Skeletal muscle tissue (tissue), 4 donors: Measurements from ENCODE around the gene HSP90AB1. TPM values are rescaled to one million over a fixed set of nuclear protein-coding genes. Genes with fewer than 3 reads are reported as not detected.

ENCODE experiments used
- H3K27ac ChIP-seq: one replicate; pipeline ENCODE4 v1.7.0; 2013; ENCODE audit warnings: mild to moderate bottlenecking, low read depth, low read length, inconsistent platforms
- H3K27me3 ChIP-seq, 3 donors: one replicate each; pipeline ENCODE4 v1.7.0; 2013; ENCODE audit warnings: low read length in 3 of 3; ENCODE audit not compliant: control insufficient read depth in 3 of 3, insufficient read depth in 3 of 3
- H3K36me3 ChIP-seq, 3 donors: one replicate each; pipeline ENCODE4 v1.7.0; 2013; ENCODE audit warnings: low read length in 3 of 3; ENCODE audit not compliant: control insufficient read depth in 3 of 3, insufficient read depth in 3 of 3
- H3K4me1 ChIP-seq, 3 donors: one replicate each; pipeline ENCODE4 v1.7.0; 2013; ENCODE audit warnings: low read length in 3 of 3, mild to moderate bottlenecking in 3 of 3; ENCODE audit not compliant: control insufficient read depth in 3 of 3, insufficient read depth in 3 of 3
- H3K4me3 ChIP-seq, 3 donors: one replicate each; pipeline ENCODE4 v1.7.0; 2013; ENCODE audit warnings: low read length in 3 of 3
- H3K9ac ChIP-seq, 3 donors: one replicate each; pipeline ENCODE4 v1.7.0; 2013; ENCODE audit warnings: low read length in 3 of 3, mild to moderate bottlenecking in 3 of 3, moderate library complexity in 2 of 3, low read depth in 1 of 3
- H3K9me3 ChIP-seq, 3 donors: one replicate each; pipeline ENCODE4 v1.7.0; 2013; ENCODE audit warnings: low read length in 3 of 3; ENCODE audit not compliant: control insufficient read depth in 3 of 3
- total RNA-seq: library from RNA; depleted of rRNA; stranded (reverse); fragments of >200 nt; gene quantifications from one replicate; pipeline ENCODE4 v1.2.3, GENCODE V29; 2014
- donor health status: Osteomylitis.

HSP90AB1 gene
- total RNA-seq, 1 donor from 2014 or later = 474 TPM

GRCh38 chr6:44284121-44284520, 37.2 kb downstream of the HSP90AB1 start:
- Histone ChIP-seq H3K27me3 (peaks cover 13 to 50% (median 37%) of the 10 kb centered on the region in 3 donors), H3K9me3 (no peaks in the 10 kb centered on the region), H3K4me3 (no peak overlapping the region), H3K4me1 (no peaks in the 10 kb centered on the region), H3K9ac (no peak overlapping the region), H3K27ac (no peak overlapping the region), H3K36me3 (no peaks in the 10 kb centered on the region)

DNA sequence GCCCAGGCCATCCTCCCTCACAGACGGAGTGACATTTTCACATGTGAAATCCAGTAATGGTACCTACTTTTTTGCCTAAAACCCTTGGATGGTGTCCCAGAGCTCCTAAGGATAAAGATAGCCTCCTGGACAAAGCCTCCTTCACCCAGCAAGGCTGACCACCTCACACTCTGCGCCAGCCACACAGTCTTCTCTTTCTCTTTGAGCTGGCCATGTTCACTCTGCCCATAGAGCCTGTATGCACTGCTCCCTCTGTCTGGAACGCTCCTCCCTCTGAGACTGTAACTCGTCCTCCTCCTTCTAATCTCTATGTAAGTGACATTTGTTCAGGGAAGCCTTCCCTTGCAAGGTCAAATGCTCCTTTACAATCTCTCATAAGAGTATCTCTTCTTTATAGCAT, 38.0 kb downstream of the HSP90AB1 start:
- H3K36me3 ChIP-seq = no peaks in the 10 kb centered on the region
- no peak overlapping the region for H3K27ac ChIP-seq
- H3K4me1 ChIP-seq = no peaks in the 10 kb centered on the region
- H3K4me3 ChIP-seq = no peak overlapping the region
- H3K9me3 ChIP-seq = no peaks in the 10 kb centered on the region
- H3K27me3 ChIP-seq = peaks cover 19 to 55% (median 43%) of the 10 kb centered on the region in 3 donors
- H3K9ac ChIP-seq = no peak overlapping the region

- peaks cover 22 to 61% (median 48%) of the 10 kb centered on the region in 3 donors for H3K27me3 ChIP-seq
- H3K9me3 ChIP-seq = no peaks in the 10 kb centered on the region
- H3K9ac ChIP-seq = no peak overlapping the region
- no peaks in the 10 kb centered on the region for H3K4me1 ChIP-seq
- no peak overlapping the region for H3K27ac ChIP-seq
- no peak overlapping the region for H3K4me3 ChIP-seq
- H3K36me3 ChIP-seq = no peaks in the 10 kb centered on the region
Measured at GRCh38 chr6:44285552-44286284, 38.8 kb downstream of the HSP90AB1 start.

- H3K27me3 ChIP-seq = peaks cover 25 to 65% (median 48%) of the 10 kb centered on the region in 3 donors
- no peak overlapping the region for H3K9ac ChIP-seq
- H3K27ac ChIP-seq = no peak overlapping the region
- no peaks in the 10 kb centered on the region for H3K9me3 ChIP-seq
- H3K4me3 ChIP-seq = no peak overlapping the region
- H3K4me1 ChIP-seq = no peaks in the 10 kb centered on the region
- no peaks in the 10 kb centered on the region for H3K36me3 ChIP-seq
Measured at GRCh38 chr6:44286285-44286565, 39.3 kb downstream of the HSP90AB1 start.

DNA sequence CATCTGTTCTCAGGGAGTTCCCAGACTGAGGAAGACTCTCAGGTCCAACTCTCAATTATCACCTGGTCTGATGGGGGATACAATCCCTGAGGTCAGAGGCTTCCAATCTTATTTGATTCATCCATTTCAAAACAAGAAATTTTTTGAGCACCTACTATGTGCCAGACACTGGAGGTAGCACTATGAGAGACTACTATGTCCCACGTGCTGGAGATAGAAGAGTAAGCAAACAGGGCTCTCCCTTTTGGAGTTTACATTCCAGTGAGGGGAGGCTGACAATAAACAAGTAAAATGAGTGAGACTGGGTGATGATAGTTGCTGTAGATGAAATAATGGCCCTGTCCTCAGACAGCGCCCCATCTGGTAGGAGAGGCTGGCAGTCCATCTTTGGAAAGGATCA, 39.8 kb downstream of the HSP90AB1 start:
- no peak overlapping the region for H3K4me3 ChIP-seq
- no peaks in the 10 kb centered on the region for H3K36me3 ChIP-seq
- peaks cover 29 to 70% (median 54%) of the 10 kb centered on the region in 3 donors for H3K27me3 ChIP-seq
- no peaks in the 10 kb centered on the region for H3K9me3 ChIP-seq
- H3K4me1 ChIP-seq = no peaks in the 10 kb centered on the region
- no peak overlapping the region for H3K9ac ChIP-seq
- no peak overlapping the region for H3K27ac ChIP-seq

- peaks cover 47 to 72% (median 69%) of the 10 kb centered on the region in 3 donors for H3K27me3 ChIP-seq
- no peak overlapping the region for H3K4me3 ChIP-seq
- H3K9ac ChIP-seq = no peak overlapping the region
- H3K4me1 ChIP-seq = no peaks in the 10 kb centered on the region
- H3K27ac ChIP-seq = no peak overlapping the region
- H3K36me3 ChIP-seq = no peaks in the 10 kb centered on the region
- H3K9me3 ChIP-seq = no peaks in the 10 kb centered on the region
Measured at GRCh38 chr6:44289726-44290260, 42.9 kb downstream of the HSP90AB1 start.

DNA sequence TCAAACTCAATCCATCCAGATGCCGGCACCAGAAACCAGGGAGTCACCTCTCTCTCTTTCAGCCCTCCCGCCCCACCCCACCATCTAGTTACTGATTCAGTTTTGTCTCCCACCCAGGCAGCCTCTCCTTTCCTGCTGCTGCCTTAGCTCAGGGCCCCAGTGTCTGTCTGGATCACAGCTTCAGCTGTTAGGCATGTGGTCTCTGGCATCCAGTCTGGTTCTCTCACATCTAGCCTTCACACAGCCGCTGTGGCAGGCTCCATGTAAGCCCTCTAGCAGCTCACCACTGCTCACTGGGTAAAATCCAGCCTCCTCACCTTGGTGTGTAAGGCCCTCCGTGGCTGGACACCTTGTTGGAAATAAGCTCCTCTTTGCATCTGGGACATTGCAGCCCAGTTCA, 44.9 kb downstream of the HSP90AB1 start:
- H3K9ac ChIP-seq = no peak overlapping the region
- no peak overlapping the region for H3K27ac ChIP-seq
- no peaks in the 10 kb centered on the region for H3K9me3 ChIP-seq
- H3K27me3 ChIP-seq = peaks cover 68 to 79% (median 73%) of the 10 kb centered on the region in 3 donors
- no peak overlapping the region for H3K4me3 ChIP-seq
- H3K4me1 ChIP-seq = peaks cover 0 to 9% (median 8%) of the 10 kb centered on the region in 3 donors
- H3K36me3 ChIP-seq = no peaks in the 10 kb centered on the region

GRCh38 chr6:44292661-44293365, 45.9 kb downstream of the HSP90AB1 start:
- no peaks in the 10 kb centered on the region for H3K36me3 ChIP-seq
- no peak overlapping the region for H3K27ac ChIP-seq
- peaks cover 7 to 17% (median 15%) of the 10 kb centered on the region in 3 donors for H3K4me1 ChIP-seq
- no peak overlapping the region for H3K9ac ChIP-seq
- H3K4me3 ChIP-seq = no peak overlapping the region
- no peaks in the 10 kb centered on the region for H3K9me3 ChIP-seq
- peaks cover 68 to 81% (median 73%) of the 10 kb centered on the region in 3 donors for H3K27me3 ChIP-seq

DNA sequence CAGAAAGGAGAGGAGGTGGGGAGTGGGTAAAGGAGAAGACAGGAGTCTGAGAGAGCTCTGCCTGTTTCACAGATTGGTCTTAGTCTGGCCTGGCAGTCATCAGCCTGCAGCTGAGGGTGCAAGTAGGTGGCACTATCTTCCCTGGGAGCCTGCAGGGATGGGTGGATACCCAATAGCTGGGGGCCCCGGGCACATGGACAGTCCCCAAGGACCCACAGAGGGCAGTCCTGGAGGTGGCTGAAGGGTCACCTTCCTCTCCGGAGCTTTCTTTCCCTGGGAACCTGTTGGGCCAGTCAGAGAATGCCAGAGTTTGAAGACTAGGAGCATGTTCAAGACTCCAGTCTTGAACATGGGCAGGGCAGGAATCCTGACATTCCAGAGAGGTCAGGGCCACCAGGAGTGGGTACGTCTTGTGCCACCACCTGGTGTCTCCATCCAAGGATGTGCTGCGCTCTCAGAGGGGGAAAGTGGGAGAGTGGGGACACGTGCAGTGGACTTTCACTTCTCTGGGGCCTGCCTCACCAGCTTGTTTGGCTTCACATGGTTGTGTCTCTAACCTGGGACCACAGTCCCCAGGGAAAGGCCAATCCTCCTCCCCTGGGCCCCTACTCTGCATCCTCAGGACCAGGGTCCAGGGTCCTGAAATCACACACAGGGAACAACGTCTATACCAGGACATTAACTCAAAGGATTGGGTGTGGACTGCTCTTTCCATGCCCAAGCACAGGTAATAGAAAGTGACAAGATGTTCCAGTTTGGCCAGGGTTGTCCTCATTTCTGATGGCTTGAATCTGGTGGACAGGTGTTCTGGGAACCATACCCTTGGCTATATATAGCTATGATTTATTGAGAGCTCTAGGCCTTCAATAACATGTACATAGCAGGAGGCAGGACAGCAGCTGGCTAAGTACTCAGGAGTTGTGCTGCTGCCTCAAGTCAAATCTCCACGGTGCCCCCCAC, 48.2 kb downstream of the HSP90AB1 start:
- peaks cover 60 to 70% (median 67%) of the 10 kb centered on the region in 3 donors for H3K27me3 ChIP-seq
- H3K4me3 ChIP-seq = no peak overlapping the region
- no peak overlapping the region for H3K9ac ChIP-seq
- no peaks in the 10 kb centered on the region for H3K9me3 ChIP-seq
- peaks cover 0 to under 1% (median under 1%) of the 10 kb centered on the region in 3 donors for H3K36me3 ChIP-seq
- peaks cover 10 to 22% (median 18%) of the 10 kb centered on the region in 3 donors for H3K4me1 ChIP-seq
- no peak overlapping the region for H3K27ac ChIP-seq
